GM19467 (cell line): Measurements from ENCODE around the gene GH1.

ENCODE experiments used
- ATAC-seq: cut with Tn5 transposase; IDR thresholded peaks from one replicate; pipeline ENCODE4 v1.9.1; 2021; ENCODE audit warnings: mild to moderate bottlenecking, moderate library complexity; ENCODE audit not compliant: unreplicated experiment

GH1 gene

GRCh38 chr17:63945784-63946439, 27.3 kb upstream of the GH1 start:
- ATAC-seq = no peak

GRCh38 chr17:63944736-63945499, 26.3 kb upstream of the GH1 start:
- ATAC-seq = no peak

GRCh38 chr17:63943745-63944144, 25.1 kb upstream of the GH1 start:
- no peak for ATAC-seq

- no peak for ATAC-seq
Measured at GRCh38 chr17:63942309-63942985, 23.8 kb upstream of the GH1 start.

GRCh38 chr17:63941751-63942150, 23.1 kb upstream of the GH1 start:
- no peak for ATAC-seq

- ATAC-seq = no peak
Measured at GRCh38 chr17:63941162-63941561, 22.5 kb upstream of the GH1 start.

GRCh38 chr17:63940584-63940983, 21.9 kb upstream of the GH1 start:
- no peak for ATAC-seq

GRCh38 chr17:63939884-63940283, 21.2 kb upstream of the GH1 start:
- no peak for ATAC-seq

GRCh38 chr17:63939401-63939800, 20.8 kb upstream of the GH1 start:
- no peak for ATAC-seq

- no peak for ATAC-seq
Measured at GRCh38 chr17:63937920-63938319, 19.3 kb upstream of the GH1 start.

GRCh38 chr17:63937319-63937718, 18.7 kb upstream of the GH1 start:
- no peak for ATAC-seq

GRCh38 chr17:63934183-63935112, 15.8 kb upstream of the GH1 start:
- no peak for ATAC-seq

GRCh38 chr17:63933598-63933997, 15.0 kb upstream of the GH1 start:
- ATAC-seq = no peak

- no peak for ATAC-seq
Measured at GRCh38 chr17:63932721-63933120, 14.1 kb upstream of the GH1 start.

GRCh38 chr17:63931981-63932561, 13.4 kb upstream of the GH1 start, which contains the start of gene CD79B:
Gene CD79B (minus strand): TSS chr17:63932331. CDS start chr17:63932261, 70 bp downstream.
- peak; percentile 57 for ATAC-seq

GRCh38 chr17:63930951-63931575, 12.4 kb upstream of the GH1 start:
- ATAC-seq = peak; percentile 43

GRCh38 chr17:63929860-63930766, 11.5 kb upstream of the GH1 start:
- no peak for ATAC-seq

- no peak for ATAC-seq
Measured at GRCh38 chr17:63928966-63929695, 10.5 kb upstream of the GH1 start.
